GM12878 (cell line): ENCODE data around the gene IGF1R. TPM values are rescaled to one million over a fixed set of nuclear protein-coding genes. Genes with fewer than 3 reads are reported as not detected.
A peak's percentile ranks its signal among the peaks of the same experiment; 100 is the strongest.

Experiments
- ATAC-seq: fragments of 200-7000 bp; cut with Tn5 transposase; 3 replicates; pipeline ENCODE4 v1.9.1; 2020; ENCODE audit warnings: mild to moderate bottlenecking, moderate library complexity
- BruUV-seq: library from RNA; stranded (reverse); fragments of 400-500 nt; replicated peaks from 2 replicates; lab custom pipeline; 2021; lab: Mats Ljungman, UMichigan
- CTCF ChIA-PET: fragments of 300-600 bp; sonication (Branson Sonifier 250); formaldehyde crosslinking; extraction: SDS; loops from one replicate; lab custom pipeline; 2021; ENCODE audit warnings: inconsistent platforms; lab: Yijun Ruan, JAX
- POLR2A ChIA-PET: fragments of 350-600 bp; formaldehyde crosslinking; extraction: SDS; loops from one replicate; lab custom pipeline; 2021; ENCODE audit warnings: inconsistent platforms; lab: Charles Lee
- RAD21 ChIA-PET: fragments of 300-600 bp; sonication (Branson Sonifier 250); formaldehyde crosslinking; loops from one replicate; lab custom pipeline; 2023; ENCODE audit warnings: antibody characterized with exemption; ENCODE audit not compliant: unreplicated experiment; lab: Charles Lee
- SMC1A ChIA-PET: fragments of 300-600 bp; sonication (Branson Sonifier 250); formaldehyde crosslinking; loops from one replicate; lab custom pipeline; 2023; ENCODE audit not compliant: unreplicated experiment, uncharacterized antibody; lab: Charles Lee
- DNase-seq: peaks from one replicate; pipeline ENCODE4 v3.0.0-alpha.2; 2011; ENCODE audit warnings: low read depth, low spot score
- FAIRE-seq: peaks from 3 replicates; lab custom pipeline; 2011; peaks lifted over from hg19 to GRCh38; lab: Jason Lieb, UNC
- H2AFZ ChIP-seq: 2 replicates; pipeline ENCODE4 v1.6.0; 2011; ENCODE audit warnings: low read depth, low read length, control low read depth; ENCODE audit not compliant: control insufficient read depth
- H3K27ac ChIP-seq: 2 replicates; pipeline ENCODE4 v1.5.1; 2011; ENCODE audit warnings: control low read depth; ENCODE audit not compliant: control insufficient read depth, insufficient read depth
- H3K27me3 ChIP-seq, 2 experiments: replicated peaks in 1 of 2; 2 replicates each; pipeline versions ENCODE4 v1.6.0 to v1.6.1; 2011; ENCODE audit warnings: low read length in 1 of 2; ENCODE audit not compliant: control insufficient read depth in 2 of 2, insufficient read depth in 2 of 2
- H3K36me3 ChIP-seq, 2 experiments: 2 replicates each; pipeline ENCODE4 v1.5.1; 2011; ENCODE audit warnings: low read length in 1 of 2; ENCODE audit not compliant: control insufficient read depth in 2 of 2, insufficient read depth in 2 of 2
- H3K4me1 ChIP-seq: 2 replicates; pipeline ENCODE4 v1.6.1; 2011; ENCODE audit warnings: mild to moderate bottlenecking, low read length, moderate library complexity, mixed read lengths; ENCODE audit not compliant: control insufficient read depth, insufficient read depth
- H3K4me2 ChIP-seq: 2 replicates; pipeline ENCODE4 v1.6.0; 2011; ENCODE audit warnings: control low read depth; ENCODE audit not compliant: control insufficient read depth, insufficient read depth
- H3K4me3 ChIP-seq: fragments of 200-600 bp; sonication (generic); 2 replicates; pipeline ENCODE4 v1.5.1; 2016
- H3K79me2 ChIP-seq: 2 replicates; pipeline ENCODE4 v1.6.0; 2011; ENCODE audit warnings: low read length; ENCODE audit not compliant: control insufficient read depth, insufficient read depth
- H3K9ac ChIP-seq: 2 replicates; pipeline ENCODE4 v1.8.0; 2011; ENCODE audit warnings: low read length, control low read depth, mixed read lengths; ENCODE audit not compliant: control insufficient read depth, insufficient read depth
- H3K9me3 ChIP-seq: replicated peaks from 3 replicates; pipeline ENCODE4 v1.5.1; 2011; ENCODE audit warnings: mild to moderate bottlenecking, low read length; ENCODE audit not compliant: control insufficient read depth, insufficient read depth
- H4K20me1 ChIP-seq: 2 replicates; pipeline ENCODE4 v1.6.0; 2011; ENCODE audit not compliant: control insufficient read depth, insufficient read depth
- IKZF2 ChIP-seq, 2 experiments: fragments of 450-650 bp; IDR thresholded peaks; 2 replicates each; pipeline ENCODE4 v1.6.1; 2017; ENCODE audit warnings: mild to moderate bottlenecking in 2 of 2, moderate library complexity in 2 of 2
- NFYA ChIP-seq: IDR thresholded peaks from 2 replicates; pipeline ENCODE4 v1.6.1; 2011; ENCODE audit warnings: low read depth, mild to moderate bottlenecking, low read length, improper control_type of control experiment, borderline replicate concordance
- SPI1 ChIP-seq: IDR thresholded peaks from 2 replicates; pipeline ENCODE4 v1.6.1; 2011; ENCODE audit warnings: low read depth, mild to moderate bottlenecking, low read length, moderate library complexity, borderline replicate concordance; ENCODE audit not compliant: insufficient read depth
- TCF12 ChIP-seq: IDR thresholded peaks from 2 replicates; pipeline ENCODE4 v1.6.1; 2011; ENCODE audit warnings: low read depth, mild to moderate bottlenecking, low read length
- WGBS: methylation state at CpG from one replicate; pipeline ENCODE4 v1.1.6; 2016; ENCODE audit warnings: low lambda C conversion rate; ENCODE audit not compliant: insufficient replicate concordance, insufficient coverage; ENCODE audit errors: missing lambda C conversion rate; 5-methylcytosine and 5-hydroxymethylcytosine counted together
- in situ Hi-C: fragments of 300-500 bp; cut with MboI; formaldehyde crosslinking; loops from 9 replicates; pipeline ENCODE4 v1.14.3; 2018; ENCODE audit warnings: mixed read lengths
- intact Hi-C: fragments of 100-400 bp; cut with micrococcal nuclease; formaldehyde crosslinking; loops from one replicate; pipeline ENCODE4 v1.14.2; 2022; ENCODE audit not compliant: unreplicated experiment
- polyA plus RNA-seq, 11 experiments: library from polyadenylated mRNA; depleted of rRNA in 4 of 11; unstranded in 6 of 11; stranded (reverse) in 5 of 11; fragments of >200 nt; fragmentation: Nextera tagmentation in 4 of 11; fragmentation: Illumina TruSeq in 1 of 11; extraction: Ambion mirVana in 4 of 11; extraction: Trizol in 1 of 11; gene quantifications; 1 replicate in 1 of 11; 2 replicates in 10 of 11; pipeline versions ENCODE4 v1.2.1 to v1.2.3, GENCODE V29; 2011 to 2016; ENCODE audit warnings: inconsistent platforms in 2 of 11, missing spikeins in 2 of 11, low read depth in 1 of 11
- total RNA-seq, 4 experiments: library from RNA; depleted of rRNA in 3 of 4; stranded (reverse); fragments of >200 nt in 3 of 4; fragmentation: Illumina TruSeq in 1 of 4; extraction: Trizol in 1 of 4; gene quantifications; 2 replicates each; pipeline versions ENCODE4 v1.2.1 to v1.2.3, GENCODE V29; 2013 to 2021

The IGF1R gene
- total and polyA plus RNA-seq, 10 of the 15 experiments (the other 5 are each of a cell fraction or from before 2014, with no cell fraction given), result 0.03 to 2.7 (median 0.66) TPM

DNA sequence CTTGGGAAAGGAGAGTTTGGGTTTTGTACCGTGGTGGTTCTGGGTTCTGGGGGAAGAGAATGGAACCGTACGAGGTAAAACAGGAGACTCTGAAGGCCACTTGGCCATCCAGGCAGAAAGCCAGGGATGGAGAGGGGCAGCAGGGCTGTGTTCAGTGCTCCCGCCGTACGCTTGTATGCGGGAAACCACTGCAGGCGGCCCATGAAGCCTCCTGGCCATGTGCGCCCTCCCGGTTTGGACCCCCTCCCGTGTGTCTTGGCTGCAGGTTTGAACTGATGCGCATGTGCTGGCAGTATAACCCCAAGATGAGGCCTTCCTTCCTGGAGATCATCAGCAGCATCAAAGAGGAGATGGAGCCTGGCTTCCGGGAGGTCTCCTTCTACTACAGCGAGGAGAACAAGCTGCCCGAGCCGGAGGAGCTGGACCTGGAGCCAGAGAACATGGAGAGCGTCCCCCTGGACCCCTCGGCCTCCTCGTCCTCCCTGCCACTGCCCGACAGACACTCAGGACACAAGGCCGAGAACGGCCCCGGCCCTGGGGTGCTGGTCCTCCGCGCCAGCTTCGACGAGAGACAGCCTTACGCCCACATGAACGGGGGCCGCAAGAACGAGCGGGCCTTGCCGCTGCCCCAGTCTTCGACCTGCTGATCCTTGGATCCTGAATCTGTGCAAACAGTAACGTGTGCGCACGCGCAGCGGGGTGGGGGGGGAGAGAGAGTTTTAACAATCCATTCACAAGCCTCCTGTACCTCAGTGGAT lies 308.6 kb downstream of the IGF1R start:
- Histone ChIP-seq H3K79me2 (no peaks in the 10 kb centered on the region), H3K4me2 (no peak overlapping the region), H3K4me3 (no peak overlapping the region), H2AFZ (no peak overlapping the region), H3K4me1 (peaks cover 18% of the 10 kb centered on the region), H3K27me3 (no peaks in the 10 kb centered on the region), H3K9me3 (peaks cover 8% of the 10 kb centered on the region), H3K9ac (no peak overlapping the region), H3K36me3 (no peaks in the 10 kb centered on the region), H3K27ac (no peak overlapping the region), H4K20me1 (no peaks in the 10 kb centered on the region)
- WGBS, result 77% methylated on average over 39 of the region's 39 CpGs
- CTCF ChIA-PET, result no interaction called here
- DNase-seq, result no peak
- POLR2A ChIA-PET, result interaction anchor here (0.5 kb wide), 1 partner anchor 16 kb away, joined by 6 read pairs; no protein-coding TSS in a partner anchor
- RAD21 ChIA-PET, result no interaction called here
- FAIRE-seq, result no peak
- in situ Hi-C loops (no loop called here), intact Hi-C loops (no loop called here)
- ATAC-seq, result no peak
- no TSS peak for BruUV-seq
- no peak for TF ChIP-seq TCF12
- no peak for TF ChIP-seq NFYA
- SMC1A ChIA-PET, result interaction anchor here (0.6 to 2.9 kb wide), 3 partner anchors 26 to 350 kb away, joined by 3 to 9 read pairs (median 3); no protein-coding TSS in a partner anchor

DNA sequence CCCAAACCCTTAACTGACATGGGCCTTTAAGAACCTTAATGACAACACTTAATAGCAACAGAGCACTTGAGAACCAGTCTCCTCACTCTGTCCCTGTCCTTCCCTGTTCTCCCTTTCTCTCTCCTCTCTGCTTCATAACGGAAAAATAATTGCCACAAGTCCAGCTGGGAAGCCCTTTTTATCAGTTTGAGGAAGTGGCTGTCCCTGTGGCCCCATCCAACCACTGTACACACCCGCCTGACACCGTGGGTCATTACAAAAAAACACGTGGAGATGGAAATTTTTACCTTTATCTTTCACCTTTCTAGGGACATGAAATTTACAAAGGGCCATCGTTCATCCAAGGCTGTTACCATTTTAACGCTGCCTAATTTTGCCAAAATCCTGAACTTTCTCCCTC lies 309.3 kb downstream of the IGF1R start:
- TF ChIP-seq IKZF2 (IDR thresholded peaks at IDR 0.05) (no peak), SPI1 (peak; percentile 9; the same call in 1 of the 2 replicates)
- ATAC-seq, result no peak
- Histone ChIP-seq H3K27me3 (no peaks in the 10 kb centered on the region), H3K4me1 (peaks cover 14% of the 10 kb centered on the region), H2AFZ (no peak overlapping the region), H3K4me3 (no peak overlapping the region), H3K9ac (no peak overlapping the region), H3K9me3 (peaks cover 10% of the 10 kb centered on the region), H3K79me2 (no peaks in the 10 kb centered on the region), H4K20me1 (no peaks in the 10 kb centered on the region), H3K27ac (no peak overlapping the region), H3K36me3 (no peaks in the 10 kb centered on the region), H3K4me2 (no peak overlapping the region)
- ChIA-PET SMC1A (interaction anchor here (0.6 to 2.9 kb wide), 4 partner anchors 23 to 349 kb away, joined by 3 to 9 read pairs (median 3); no protein-coding TSS in a partner anchor), CTCF (no interaction called here), RAD21 (no interaction called here), POLR2A (interaction anchor here (0.5 kb wide), 1 partner anchor 15 kb away, joined by 6 read pairs; no protein-coding TSS in a partner anchor)
- intact Hi-C loops, result no loop called here
- in situ Hi-C loops, result no loop called here
- WGBS, result 28% methylated on average over 6 of the region's 6 CpGs
- no peak for FAIRE-seq
- DNase-seq, result no peak
- BruUV-seq, result no TSS peak
